HFF-Myc (cell line): Measurements from ENCODE around the gene WDFY4.

Source experiments
- DNase-seq: peaks from one replicate; pipeline ENCODE4 v3.0.0-alpha.2; 2011; ENCODE audit warnings: low read depth; ENCODE audit errors: extremely low read depth
- H3K4me3 ChIP-seq: replicated peaks from 2 replicates; pipeline ENCODE4 v1.5.1; 2011; ENCODE audit warnings: low read depth, mild to moderate bottlenecking, control low read depth, low read length
- CTCF ChIP-seq: IDR thresholded peaks from 2 replicates; pipeline ENCODE4 v1.5.1; 2012; ENCODE audit warnings: mild to moderate bottlenecking, low read depth, low read length, control low read depth; ENCODE audit errors: missing control alignments

Gene WDFY4

GRCh38 chr10:48940958-48941357 is 256.3 kb downstream of the WDFY4 start:
- TF ChIP-seq CTCF = no peak
- no peak overlapping the region for H3K4me3 ChIP-seq
- no peak for DNase-seq

GRCh38 chr10:48941427-48942075 is 256.9 kb downstream of the WDFY4 start:
- H3K4me3 ChIP-seq = no peak overlapping the region
- no peak for DNase-seq
- TF ChIP-seq CTCF = no peak

- no peak for TF ChIP-seq CTCF
- DNase-seq = no peak
- no peak overlapping the region for H3K4me3 ChIP-seq
Observed at GRCh38 chr10:48943096-48943495, 258.4 kb downstream of the WDFY4 start.

GRCh38 chr10:48944171-48944570 is 259.5 kb downstream of the WDFY4 start:
- TF ChIP-seq CTCF = no peak
- no peak overlapping the region for H3K4me3 ChIP-seq

GRCh38 chr10:48945441-48946130 is 260.9 kb downstream of the WDFY4 start:
- TF ChIP-seq CTCF = no peak
- H3K4me3 ChIP-seq = no peak overlapping the region
- no peak for DNase-seq

More at GRCh38 chr10:48944171-48944570, 259.5 kb downstream of the WDFY4 start:
- DNase-seq = no peak

- no peak for TF ChIP-seq CTCF
- H3K4me3 ChIP-seq = no peak overlapping the region
- DNase-seq = no peak
Observed at GRCh38 chr10:48946332-48946731, 261.7 kb downstream of the WDFY4 start.
